HG03066 (cell line): Measurements from ENCODE around the gene OR2F2.

ENCODE experiments used
- ATAC-seq: cut with Tn5 transposase; IDR thresholded peaks from one replicate; pipeline ENCODE4 v1.9.1; 2021; ENCODE audit warnings: low read depth; ENCODE audit not compliant: unreplicated experiment

Gene OR2F2

DNA sequence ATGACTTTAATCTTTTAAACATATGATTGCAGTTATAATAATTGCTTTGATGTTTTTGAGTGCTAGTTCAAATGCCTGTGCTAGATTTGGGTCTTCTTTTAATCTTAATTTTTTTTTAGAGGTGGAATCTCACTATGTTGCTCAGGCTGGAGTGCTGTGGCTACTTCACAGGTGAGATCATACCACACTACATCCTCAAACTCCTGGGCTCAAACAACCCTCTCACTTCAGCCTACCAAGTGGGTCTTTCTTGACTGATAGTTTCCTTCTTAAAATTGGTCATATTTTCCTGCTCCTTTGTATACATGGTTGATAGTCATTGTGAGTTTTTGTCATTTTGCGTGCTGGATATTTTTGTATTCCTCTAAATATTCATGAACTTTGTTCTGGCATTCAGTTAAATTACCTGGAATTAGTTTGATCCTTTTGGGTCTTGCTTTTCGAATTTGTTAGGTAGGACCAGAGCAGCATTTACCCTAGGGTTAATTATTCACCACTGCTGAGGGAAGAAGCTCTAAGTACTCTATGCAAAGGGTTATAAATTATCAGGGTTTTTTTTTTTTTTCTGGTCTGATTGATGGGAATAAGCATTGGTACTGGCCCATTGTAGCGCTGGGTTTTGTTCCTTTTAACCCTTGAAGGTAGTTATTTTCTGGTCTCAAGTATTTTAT, 21.0 kb upstream of the OR2F2 start:
- no peak for ATAC-seq

DNA sequence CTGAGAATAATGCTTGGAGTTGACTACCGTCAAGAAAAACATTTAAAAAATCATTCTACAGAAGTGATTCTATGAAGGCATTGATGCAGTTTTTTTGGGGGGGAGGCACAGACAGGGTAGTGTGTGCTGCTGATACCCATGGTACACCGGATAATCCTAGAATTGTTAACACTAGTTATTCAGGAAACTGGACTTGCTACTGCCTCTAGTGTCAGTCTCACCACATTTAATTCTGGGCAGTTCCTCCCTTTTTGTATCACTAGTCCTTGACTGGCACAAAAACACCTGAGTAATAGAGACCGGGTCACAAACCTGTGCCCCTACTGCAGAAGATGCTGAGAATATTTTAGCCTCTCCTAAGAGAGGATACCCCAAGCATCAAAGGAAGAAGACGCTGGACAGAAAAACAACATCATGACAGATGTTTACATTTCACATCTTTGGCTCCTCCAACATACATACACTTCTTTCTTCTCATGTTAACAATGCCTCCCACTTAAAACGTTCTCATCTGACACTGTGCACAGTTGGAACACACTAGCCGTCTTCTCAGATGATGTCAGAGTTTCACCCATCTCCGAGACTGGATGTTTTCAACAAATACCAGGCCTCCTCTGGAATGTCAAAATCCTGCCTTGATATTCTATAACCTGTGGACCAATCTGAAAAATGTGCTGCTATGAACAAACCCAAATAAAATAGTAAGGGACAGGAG, 19.9 kb upstream of the OR2F2 start:
- ATAC-seq = no peak

DNA sequence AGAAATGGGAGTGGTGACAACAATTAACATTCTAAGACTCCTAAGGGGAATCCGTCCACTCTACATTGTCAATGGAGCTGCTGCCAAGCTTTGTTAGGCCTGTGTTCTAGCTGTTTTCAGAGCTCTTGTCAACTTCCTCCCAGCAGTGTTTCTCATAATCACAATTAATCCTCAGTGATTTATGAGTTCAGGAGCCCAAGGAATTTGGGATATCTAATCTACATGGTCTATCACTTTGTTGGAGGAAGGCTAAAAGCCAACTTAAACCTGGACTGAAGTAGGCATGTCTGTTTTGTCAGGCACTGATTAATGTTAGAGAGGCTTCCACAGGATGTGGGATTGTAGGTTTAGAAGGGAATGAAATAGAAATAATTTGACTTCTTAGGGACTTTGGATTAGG, 10.2 kb upstream of the OR2F2 start:
- ATAC-seq = no peak

DNA sequence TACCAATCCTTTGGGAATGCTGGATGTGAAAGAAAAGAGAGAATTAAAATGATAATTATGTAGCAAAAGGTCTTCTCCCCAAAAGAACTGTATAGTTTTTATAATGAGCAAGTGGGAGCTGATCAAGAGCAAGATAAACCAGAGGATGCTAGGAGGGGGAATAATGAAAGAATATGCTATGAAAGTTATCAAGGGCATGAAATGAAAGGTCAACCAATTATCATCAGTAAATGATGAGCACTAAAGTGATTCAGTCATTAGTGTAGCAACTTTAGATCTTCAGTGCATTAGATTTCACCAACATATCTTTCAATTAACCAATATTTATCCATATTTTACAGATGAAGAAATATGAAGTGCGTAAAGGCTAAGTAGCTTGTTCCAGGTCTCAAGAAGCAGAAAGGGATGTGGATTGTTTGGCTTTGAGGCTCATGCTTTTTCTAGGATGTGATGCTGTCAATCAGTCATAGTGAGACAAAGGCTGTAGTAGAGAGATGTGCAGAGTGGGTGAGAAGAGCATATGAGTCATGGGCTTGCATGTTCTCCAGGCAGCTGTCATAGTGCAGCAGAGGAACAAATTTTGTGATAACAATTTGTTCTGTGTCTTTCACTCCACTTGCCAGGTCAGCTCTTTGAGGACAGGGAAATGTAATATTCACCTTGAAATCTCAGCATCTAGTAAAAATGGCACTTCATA, 5.7 kb upstream of the OR2F2 start:
- no peak for ATAC-seq

DNA sequence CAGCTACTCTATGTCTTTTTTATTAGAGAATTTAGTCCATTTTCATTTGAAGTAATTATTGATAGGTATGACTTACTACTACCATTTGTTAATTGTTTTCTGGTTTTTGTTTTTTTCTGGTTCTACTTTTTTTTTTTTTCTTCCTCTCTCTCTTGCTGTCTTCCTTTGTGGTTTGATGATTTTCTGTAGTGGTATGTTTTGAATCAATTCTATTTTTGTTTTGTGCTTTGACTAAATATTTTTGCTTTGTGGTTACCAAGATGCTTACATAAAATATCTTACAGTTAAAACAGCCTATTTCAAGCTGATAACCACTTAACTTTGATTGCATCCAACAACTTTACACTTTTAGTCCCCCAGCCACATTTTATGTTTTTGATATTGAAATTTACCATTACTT, 3.3 kb upstream of the OR2F2 start:
- ATAC-seq = no peak

DNA sequence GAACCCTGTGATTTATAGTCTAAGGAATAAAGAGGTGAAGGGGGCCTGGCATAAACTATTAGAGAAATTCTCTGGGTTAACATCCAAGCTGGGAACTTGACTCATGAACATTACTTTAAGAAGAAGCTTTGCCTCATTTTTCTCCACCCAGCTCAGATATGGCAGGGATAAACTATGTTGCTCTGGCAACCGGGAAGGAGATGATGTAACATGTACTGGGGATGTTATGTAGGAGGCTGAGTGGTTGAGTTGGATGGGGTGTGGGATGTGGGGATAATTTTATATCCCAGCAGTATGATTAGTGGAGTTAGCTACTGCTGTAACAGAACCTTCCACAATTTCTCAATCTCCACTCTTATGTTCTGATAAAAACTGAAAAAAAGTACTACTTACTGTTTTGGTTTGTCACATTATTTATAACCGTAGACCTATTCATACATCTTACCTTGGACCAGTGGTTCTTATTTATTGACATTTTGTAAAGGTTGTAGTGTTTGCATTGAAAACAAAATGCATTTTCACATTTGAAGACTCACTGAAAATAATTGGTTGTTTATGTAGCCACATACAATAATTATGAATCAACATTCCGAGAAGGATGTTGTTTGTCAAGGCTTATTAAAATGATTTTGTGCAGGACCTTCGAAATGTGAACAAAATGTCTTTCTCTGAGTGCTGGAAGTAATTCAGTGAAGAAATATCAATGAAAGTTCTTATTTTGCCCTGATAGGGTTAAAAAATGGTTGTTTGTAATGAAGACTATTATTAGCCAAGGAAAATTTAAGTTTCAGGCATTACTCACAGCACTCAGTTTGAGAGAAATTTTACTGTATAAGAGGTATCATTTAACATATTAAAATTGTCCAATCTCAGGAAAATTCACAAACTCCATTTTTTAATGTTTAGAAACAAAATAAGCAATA, 1.3 kb downstream of the OR2F2 start:
- ATAC-seq = no peak

DNA sequence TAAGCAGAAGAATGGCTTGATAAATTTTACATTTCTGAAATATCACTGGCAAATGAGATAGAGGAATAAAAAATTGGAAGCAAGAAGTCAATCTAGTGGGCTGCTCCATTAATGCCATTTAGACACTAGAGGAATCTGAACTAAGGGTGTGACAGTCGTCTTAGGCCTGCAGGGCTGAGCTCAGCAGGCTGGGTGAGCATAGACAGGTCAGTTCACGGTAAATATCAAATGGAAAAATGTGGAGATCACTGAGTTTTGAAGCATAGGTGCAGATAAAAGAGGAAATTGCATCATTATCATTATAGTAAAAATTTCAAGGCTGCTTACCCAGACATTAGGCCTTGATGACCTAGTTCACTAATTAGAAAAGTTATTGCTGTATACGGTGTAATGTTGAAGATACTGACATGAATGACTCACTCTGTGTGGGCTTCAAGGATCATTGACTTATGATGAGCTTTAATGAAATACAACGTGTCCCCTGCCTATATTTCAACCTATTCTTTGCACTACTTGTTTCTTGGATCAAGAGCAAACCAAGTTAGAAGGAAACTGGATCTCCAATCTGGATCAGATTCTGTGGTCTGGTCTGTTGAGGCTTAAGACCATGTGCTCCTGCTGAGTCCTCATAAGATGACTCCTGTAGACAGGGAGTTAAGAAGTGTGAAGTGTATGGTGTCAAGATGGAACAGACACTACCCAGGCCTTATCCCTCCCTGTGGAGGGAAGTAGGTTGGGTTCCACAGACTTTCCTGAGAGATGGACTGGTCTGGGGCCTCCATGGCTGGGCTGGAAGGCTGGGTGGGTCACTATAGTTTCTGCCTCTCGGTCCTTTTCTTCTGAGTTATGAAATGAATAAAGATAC, 3.6 kb downstream of the OR2F2 start:
- no peak for ATAC-seq

DNA sequence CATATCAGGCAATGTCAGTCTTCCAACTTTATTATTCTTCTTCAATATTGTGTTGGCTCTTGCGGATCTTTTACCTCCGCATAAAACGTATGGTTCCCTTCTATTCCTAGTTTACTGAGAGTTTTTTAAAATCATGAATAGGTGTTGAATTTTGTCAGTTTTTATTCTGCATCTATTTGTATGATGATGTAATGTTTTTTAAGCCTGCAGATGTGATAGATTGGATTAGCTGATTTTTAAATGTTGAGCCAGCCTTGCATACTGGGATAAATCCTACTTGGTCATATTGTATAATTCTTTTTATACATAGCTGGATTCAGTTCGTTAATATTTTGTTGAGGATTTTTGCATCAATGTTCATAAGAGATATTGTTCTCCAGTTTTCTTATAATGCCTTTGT, 10.4 kb downstream of the OR2F2 start:
- no peak for ATAC-seq

DNA sequence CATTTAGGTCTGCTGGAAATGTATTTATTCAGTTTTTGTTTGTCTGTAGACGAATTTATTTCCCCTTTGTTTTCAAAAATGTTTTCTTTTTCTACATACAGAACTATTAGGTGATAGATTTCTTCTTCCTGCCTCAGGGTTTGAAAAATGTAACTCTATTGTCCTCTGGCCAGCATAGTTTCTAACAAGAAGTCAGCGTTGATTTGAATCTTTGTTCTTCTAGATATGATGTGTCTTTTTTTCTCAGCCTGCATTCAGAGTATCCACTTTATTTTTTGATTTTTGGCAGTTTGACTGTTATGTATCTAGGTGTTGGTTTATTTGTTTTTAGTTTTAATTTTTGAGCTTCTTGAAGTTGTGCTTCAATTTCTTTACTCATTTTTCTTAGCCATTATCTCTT, 12.1 kb downstream of the OR2F2 start:
- ATAC-seq = no peak

DNA sequence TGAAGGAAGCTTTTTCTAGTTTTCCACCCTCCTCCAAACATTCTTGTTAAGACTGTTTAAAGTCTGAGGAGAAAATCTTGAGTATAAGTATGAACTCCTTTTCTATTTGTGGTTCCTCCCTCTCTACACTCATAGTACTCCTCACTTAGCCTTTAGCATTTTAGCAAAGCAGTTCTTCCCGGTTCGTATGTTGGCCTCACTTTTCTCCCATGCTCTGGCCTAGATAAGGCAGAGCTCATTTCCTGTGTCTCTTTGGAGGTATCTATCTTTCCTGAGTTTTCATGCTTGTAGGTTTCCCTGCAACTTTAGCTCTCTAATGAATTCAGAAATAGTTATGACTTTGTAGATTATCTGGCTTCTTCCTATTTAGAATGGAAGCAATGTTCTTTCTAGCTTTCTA, 13.7 kb downstream of the OR2F2 start:
- no peak for ATAC-seq

DNA sequence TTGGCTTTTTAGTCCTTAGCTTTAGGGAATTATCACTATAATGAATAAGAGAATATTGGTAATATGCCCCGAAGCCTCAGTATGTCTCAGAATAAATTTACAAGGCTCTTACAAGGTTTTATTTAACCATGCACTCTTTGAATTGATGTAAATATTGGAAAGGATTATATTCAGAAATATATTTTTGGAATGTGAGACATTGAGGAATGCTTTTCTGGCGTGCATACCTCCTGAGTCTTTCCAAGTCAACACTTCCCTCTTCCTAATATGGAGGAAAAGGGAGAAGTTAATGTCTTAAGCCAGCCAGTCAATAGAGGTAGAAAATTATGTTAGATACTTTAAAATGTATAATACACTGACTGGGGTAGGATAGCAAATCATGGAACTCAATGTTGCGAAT, 18.4 kb downstream of the OR2F2 start:
- ATAC-seq = no peak

DNA sequence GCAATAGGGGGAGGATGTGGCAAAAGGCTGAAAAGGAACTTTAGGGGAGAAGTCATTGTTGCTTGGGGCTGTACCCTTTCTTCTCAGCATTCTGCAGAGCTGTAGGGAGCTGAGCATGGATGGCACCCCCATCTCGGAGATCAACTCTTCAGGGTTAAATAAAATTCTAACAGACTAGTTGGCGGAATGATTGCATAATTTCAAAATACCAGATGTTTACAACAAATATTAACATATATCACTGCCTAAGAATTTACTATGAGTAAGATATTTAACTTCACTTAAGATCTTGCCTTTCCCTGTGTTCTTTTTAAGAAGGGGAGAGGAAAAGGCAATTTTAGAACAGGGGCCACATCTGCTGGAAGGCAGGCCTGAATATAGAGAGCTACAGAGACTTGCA, 19.1 kb downstream of the OR2F2 start:
- ATAC-seq = no peak

DNA sequence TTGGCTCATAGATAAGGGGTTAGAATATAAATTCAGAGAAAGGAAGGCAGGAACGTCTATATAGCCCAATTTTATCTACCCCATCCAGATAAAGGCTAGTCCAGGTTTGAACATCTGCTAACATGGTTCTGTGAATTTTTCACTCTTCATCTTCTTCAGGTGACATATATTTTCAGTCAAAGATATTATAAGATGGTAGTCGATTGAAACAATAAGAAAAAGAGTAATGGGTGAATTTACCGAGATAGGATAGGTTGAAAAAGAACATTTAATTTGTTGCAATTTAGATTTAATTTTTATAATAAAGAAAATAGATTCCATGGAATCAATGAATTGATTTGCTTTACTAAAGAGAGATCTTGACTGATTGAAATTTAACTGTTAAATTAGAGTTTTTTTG, 19.5 kb downstream of the OR2F2 start, which contains the start of gene OR2F1:
OR2F1 (plus strand) TSS at position 301 of the 400 bp plus-strand sequence. CDS start 5,127 bp downstream, outside the sequence.
- no peak for ATAC-seq

DNA sequence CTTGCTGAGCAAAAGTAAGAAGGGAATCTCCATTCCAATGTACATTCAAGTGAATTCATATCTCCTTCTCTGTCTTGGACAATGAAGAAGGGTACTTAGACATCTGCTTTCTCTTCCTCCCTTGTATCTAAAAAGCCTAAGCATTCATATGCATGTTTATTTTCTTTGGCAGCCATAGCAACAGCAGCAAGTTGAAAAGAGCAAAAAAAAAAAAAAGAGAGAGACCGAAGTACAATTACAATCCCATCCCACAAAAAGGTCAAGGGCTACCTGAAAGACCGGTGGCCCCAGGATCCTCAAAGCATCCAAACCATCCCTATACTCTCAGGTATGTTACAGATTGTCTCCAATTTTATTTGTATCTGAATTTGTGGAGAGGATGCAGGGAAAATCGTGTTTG, 23.7 kb downstream of the OR2F2 start:
- ATAC-seq = no peak

DNA sequence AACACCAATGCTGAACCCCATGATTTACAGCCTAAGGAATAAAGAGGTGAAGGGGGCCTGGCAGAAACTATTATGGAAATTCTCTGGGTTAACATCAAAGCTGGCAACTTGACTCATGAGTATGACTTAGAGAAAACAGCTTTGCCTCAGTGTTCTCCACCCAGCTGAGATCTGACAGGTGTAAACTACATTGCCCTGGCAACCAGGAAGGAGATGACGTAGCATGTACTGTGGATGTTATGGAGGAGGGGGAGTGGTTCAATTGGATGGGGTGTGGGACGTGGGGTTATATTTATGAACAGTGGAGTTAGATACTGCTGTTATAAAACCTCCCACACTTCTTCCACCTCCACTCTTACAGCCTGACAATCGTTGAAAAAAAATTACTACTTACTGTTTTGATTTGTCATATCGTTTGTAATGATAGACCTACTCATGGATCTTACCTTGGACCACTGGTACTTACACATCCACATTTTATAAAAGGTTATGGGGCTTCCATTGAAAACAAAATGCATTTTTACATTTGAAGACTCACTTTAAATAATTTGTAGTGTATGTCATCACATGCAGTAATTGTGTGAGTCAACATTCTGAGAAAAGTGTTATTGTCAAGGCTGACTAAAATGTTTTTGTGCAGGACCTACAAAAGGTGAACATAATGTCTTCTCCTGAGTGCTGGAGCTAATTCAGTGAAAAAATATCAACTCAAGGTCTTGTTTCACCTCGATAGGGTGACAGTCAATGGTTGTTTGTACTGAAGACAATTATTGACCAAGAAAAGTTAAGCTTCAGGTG, 26.0 kb downstream of the OR2F2 start:
- no peak for ATAC-seq

DNA sequence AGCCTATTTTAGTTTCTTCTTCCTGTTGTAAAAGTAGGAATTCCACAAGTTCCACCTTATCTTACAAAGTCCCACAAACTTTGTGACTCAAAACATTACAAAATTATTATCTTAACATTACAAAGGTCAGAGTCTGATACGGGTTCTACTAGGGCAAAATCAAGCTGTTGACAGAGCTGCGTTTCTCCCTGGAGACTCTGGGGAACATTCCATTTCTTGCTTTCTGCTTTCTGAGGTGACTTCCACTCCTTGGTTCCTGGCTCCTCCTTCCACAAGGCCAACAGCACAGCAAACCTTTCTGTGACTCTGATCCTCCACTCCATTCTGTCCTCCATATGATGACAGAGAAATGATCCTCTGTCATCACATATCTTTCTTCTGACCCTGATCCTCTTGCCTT, 30.2 kb downstream of the OR2F2 start:
- no peak for ATAC-seq

DNA sequence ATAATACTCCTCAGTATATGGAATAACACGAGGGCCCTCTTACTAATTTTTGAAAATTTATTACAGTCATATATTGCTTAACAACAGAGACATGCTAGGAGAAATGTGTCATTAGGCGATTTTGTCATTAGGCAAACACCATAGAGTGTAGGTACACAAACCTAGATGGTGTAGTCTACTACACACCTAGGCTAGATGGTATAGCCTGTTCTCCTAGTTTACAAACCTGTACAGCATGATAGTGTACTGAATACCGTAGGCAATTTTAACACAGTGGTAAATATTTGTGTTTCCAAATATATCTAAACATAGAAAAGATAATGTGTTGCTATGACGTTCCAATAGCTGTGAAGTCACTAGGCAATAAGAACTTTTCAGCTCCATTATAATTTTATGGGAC, 32.4 kb downstream of the OR2F2 start:
- no peak for ATAC-seq

DNA sequence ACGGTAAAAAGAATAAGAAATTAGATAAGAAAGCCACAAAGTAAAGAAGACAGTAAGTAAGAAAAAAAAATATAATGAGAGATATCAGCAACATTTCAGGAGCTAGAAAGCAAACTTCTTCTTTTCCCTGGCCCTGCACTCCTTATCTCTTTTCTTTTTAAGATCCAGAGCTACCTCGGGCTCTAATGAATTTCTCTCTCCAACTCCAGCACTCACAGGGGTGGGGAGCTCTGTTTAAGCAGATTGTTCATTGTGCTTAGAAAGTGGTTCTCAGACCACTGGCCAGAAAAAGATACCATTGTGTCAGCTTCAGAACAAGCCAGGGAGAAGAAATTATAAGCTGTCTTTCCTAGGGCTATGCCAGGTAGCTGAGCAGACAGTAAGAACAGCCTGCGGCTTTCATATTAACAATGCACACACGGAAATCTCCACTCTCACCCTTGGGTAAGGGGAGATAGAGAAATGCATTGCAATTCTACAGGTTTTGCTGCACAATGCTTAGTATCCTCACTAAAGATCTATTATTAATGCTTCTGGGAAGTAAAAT, 38.9 kb downstream of the OR2F2 start:
- no peak for ATAC-seq

DNA sequence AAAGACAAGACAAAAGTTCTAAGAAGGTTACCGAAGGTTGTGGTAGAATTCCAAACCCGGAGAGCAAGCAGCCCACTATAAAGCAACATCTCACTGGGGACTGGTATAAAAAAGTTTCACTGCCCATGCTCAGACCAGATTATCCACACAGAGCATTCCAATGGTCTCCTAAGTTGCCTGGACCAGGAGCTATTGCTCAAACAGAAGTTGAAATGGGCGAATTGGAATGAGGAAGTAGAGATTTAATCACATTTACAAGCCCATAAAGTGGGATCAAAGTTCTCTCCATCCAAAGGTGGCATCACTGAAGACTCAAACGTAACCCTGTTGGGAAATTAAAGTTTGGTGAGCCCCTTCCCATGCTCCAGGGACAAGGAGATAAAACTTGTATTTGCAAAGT, 39.4 kb downstream of the OR2F2 start:
- ATAC-seq = no peak
